ENCODE data around the gene HLCS.

GRCh38 chr21:36864974-36865373, 101.5 kb downstream of the HLCS start:
- no peak for TF ChIP-seq CTCF (IDR thresholded peaks at IDR 0.05)
- no peak for TF ChIP-seq POLR2A (IDR thresholded peaks at IDR 0.05)

Measured in right lobe of liver (tissue), 4 donors.